IPS-11a (cell line): ENCODE measurements around the gene DTNB.

ENCODE experiments used
- H3K4me3 ChIP-seq: one replicate; pipeline ENCODE4 v1.5.1; 2013; ENCODE audit warnings: low read depth, low read length, control low read depth

DTNB gene

GRCh38 chr2:25592766-25593292, 80.5 kb downstream of the DTNB start:
- no peak overlapping the region for H3K4me3 ChIP-seq

GRCh38 chr2:25590921-25591505, 82.4 kb downstream of the DTNB start:
- no peak overlapping the region for H3K4me3 ChIP-seq

GRCh38 chr2:25589676-25590205, 83.6 kb downstream of the DTNB start:
- no peak overlapping the region for H3K4me3 ChIP-seq

GRCh38 chr2:25588576-25588975, 84.8 kb downstream of the DTNB start:
- no peak overlapping the region for H3K4me3 ChIP-seq

- H3K4me3 ChIP-seq = no peak overlapping the region
These were observed 86.0 kb downstream of the DTNB start for GRCh38 chr2:25587361-25587760.

GRCh38 chr2:25586726-25587144, 86.6 kb downstream of the DTNB start:
- no peak overlapping the region for H3K4me3 ChIP-seq

GRCh38 chr2:25585189-25585588, 88.2 kb downstream of the DTNB start:
- H3K4me3 ChIP-seq = no peak overlapping the region

GRCh38 chr2:25582077-25582830, 91.1 kb downstream of the DTNB start:
- H3K4me3 ChIP-seq = no peak overlapping the region

GRCh38 chr2:25576596-25576995, 96.8 kb downstream of the DTNB start:
- H3K4me3 ChIP-seq = no peak overlapping the region

- H3K4me3 ChIP-seq = no peak overlapping the region
These were observed 100.7 kb downstream of the DTNB start for GRCh38 chr2:25572638-25573037.

GRCh38 chr2:25570161-25570845, 103.1 kb downstream of the DTNB start:
- H3K4me3 ChIP-seq = no peak overlapping the region

- H3K4me3 ChIP-seq = no peak overlapping the region
These were observed 106.0 kb downstream of the DTNB start for GRCh38 chr2:25567406-25567805.

- no peak overlapping the region for H3K4me3 ChIP-seq
These were observed 106.7 kb downstream of the DTNB start for GRCh38 chr2:25566694-25567093.

GRCh38 chr2:25566094-25566493, 107.3 kb downstream of the DTNB start:
- no peak overlapping the region for H3K4me3 ChIP-seq

- H3K4me3 ChIP-seq = no peak overlapping the region
These were observed 112.1 kb downstream of the DTNB start for GRCh38 chr2:25561136-25561850.

GRCh38 chr2:25559148-25559547, 114.2 kb downstream of the DTNB start:
- no peak overlapping the region for H3K4me3 ChIP-seq

GRCh38 chr2:25558262-25558661, 115.1 kb downstream of the DTNB start:
- H3K4me3 ChIP-seq = no peak overlapping the region

- no peak overlapping the region for H3K4me3 ChIP-seq
These were observed 116.0 kb downstream of the DTNB start for GRCh38 chr2:25557179-25558036.

GRCh38 chr2:25552318-25552717, 121.1 kb downstream of the DTNB start:
- H3K4me3 ChIP-seq = no peak overlapping the region

- no peak overlapping the region for H3K4me3 ChIP-seq
These were observed 122.1 kb downstream of the DTNB start for GRCh38 chr2:25551316-25551715.
